MM.1S (cell line): Measurements from ENCODE around the gene DSCAM.

ENCODE experiments used
- DNase-seq: peaks from one replicate; pipeline ENCODE4 v3.0.0-alpha.2; 2015
- H2AFZ ChIP-seq: fragments of 300-600 bp; sonication (generic); 2 replicates; pipeline ENCODE4 v1.6.0; 2016; ENCODE audit warnings: antibody characterized with exemption, low read length
- H3F3A ChIP-seq: fragments of 300-600 bp; sonication (generic); 2 replicates; pipeline ENCODE4 v1.6.1; 2016; ENCODE audit warnings: mild to moderate bottlenecking, antibody characterized with exemption, low read length, moderate library complexity, mixed read lengths; ENCODE audit not compliant: insufficient read depth
- H3K27ac ChIP-seq: fragments of 300-600 bp; sonication (generic); 2 replicates; pipeline ENCODE4 v1.5.1; 2016; ENCODE audit warnings: mild to moderate bottlenecking, low read length
- H3K27me3 ChIP-seq: fragments of 300-600 bp; sonication (generic); replicated peaks from 2 replicates; pipeline ENCODE4 v1.6.0; 2016; ENCODE audit warnings: low read length; ENCODE audit not compliant: insufficient read depth
- H3K36me3 ChIP-seq: fragments of 300-600 bp; sonication (generic); replicated peaks from 2 replicates; pipeline ENCODE4 v1.6.1; 2016; ENCODE audit warnings: mild to moderate bottlenecking, low read length, mixed read lengths; ENCODE audit not compliant: insufficient read depth
- H3K4me1 ChIP-seq: fragments of 300-600 bp; sonication (generic); 2 replicates; pipeline ENCODE4 v1.6.1; 2016; ENCODE audit warnings: low read length, mixed read lengths
- H3K4me2 ChIP-seq: fragments of 300-600 bp; sonication (generic); 2 replicates; pipeline ENCODE4 v1.6.0; 2016; ENCODE audit warnings: low read depth, low read length
- H3K4me3 ChIP-seq: fragments of 300-600 bp; sonication (generic); 2 replicates; pipeline ENCODE4 v1.5.1; 2016; ENCODE audit warnings: low read length, mixed read lengths
- H3K79me2 ChIP-seq: fragments of 300-600 bp; sonication (generic); 2 replicates; pipeline ENCODE4 v1.6.1; 2016; ENCODE audit warnings: mixed run types, low read length, mixed read lengths
- H3K9ac ChIP-seq: fragments of 300-600 bp; sonication (generic); 2 replicates; pipeline ENCODE4 v1.6.1; 2016; ENCODE audit warnings: low read length, mixed read lengths
- H3K9me2 ChIP-seq: fragments of 300-600 bp; sonication (generic); replicated peaks from 2 replicates; pipeline ENCODE4 v1.6.1; 2016; ENCODE audit warnings: mild to moderate bottlenecking, low read length, mixed read lengths; ENCODE audit not compliant: insufficient read depth
- H3K9me3 ChIP-seq: fragments of 300-600 bp; sonication (generic); replicated peaks from 2 replicates; pipeline ENCODE4 v1.6.1; 2016; ENCODE audit warnings: mild to moderate bottlenecking, low read length, mixed read lengths; ENCODE audit not compliant: insufficient read depth
- H4K20me1 ChIP-seq: fragments of 300-600 bp; sonication (generic); 2 replicates; pipeline ENCODE4 v1.6.1; 2016; ENCODE audit warnings: mild to moderate bottlenecking, low read length, moderate library complexity, mixed read lengths; ENCODE audit not compliant: insufficient read depth
- EZH2 ChIP-seq: fragments of 300-600 bp; sonication (generic); optimal IDR thresholded peaks from 2 replicates; pipeline ENCODE3; 2017; ENCODE audit warnings: low read depth, mild to moderate bottlenecking, antibody characterized with exemption, low read length, mixed read lengths
- EZH2phosphoT487 ChIP-seq: fragments of 300-600 bp; sonication (generic); IDR thresholded peaks from 2 replicates; pipeline ENCODE4 v1.6.1; 2018; ENCODE audit warnings: antibody characterized with exemption, low read length
- TF ChIP-seq, protein P1 (sequence below): fragments of 300-600 bp; sonication (generic); IDR thresholded peaks from 2 replicates; pipeline ENCODE4 v1.5.1; 2016; ENCODE audit warnings: antibody characterized with exemption, low read length, mixed read lengths

Gene DSCAM

DNA sequence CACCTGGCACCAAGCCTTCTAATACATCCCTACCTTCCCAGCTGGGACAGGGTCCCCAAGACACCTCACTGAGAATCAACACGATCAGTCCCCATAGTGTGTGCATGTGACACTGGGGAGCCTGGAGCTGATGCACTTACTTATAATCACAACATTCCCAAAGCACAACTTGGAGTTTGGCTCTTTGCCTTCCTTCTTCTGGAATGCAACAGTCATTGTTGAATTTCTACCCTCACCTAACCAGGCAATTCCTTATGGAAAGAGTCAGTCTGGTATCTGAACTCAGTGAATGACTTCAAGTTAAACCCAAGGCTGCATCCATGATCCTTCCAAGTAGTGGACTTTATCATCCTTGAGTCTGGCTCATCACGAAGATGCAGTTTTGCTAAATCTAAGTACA, 86.1 kb downstream of the DSCAM start:
- H2AFZ ChIP-seq = no peak overlapping the region
- H3K4me2 ChIP-seq = no peak overlapping the region
- TF ChIP-seq EZH2 (no peak), EZH2phosphoT487 (no peak)
- TF ChIP-seq, protein P1, sequence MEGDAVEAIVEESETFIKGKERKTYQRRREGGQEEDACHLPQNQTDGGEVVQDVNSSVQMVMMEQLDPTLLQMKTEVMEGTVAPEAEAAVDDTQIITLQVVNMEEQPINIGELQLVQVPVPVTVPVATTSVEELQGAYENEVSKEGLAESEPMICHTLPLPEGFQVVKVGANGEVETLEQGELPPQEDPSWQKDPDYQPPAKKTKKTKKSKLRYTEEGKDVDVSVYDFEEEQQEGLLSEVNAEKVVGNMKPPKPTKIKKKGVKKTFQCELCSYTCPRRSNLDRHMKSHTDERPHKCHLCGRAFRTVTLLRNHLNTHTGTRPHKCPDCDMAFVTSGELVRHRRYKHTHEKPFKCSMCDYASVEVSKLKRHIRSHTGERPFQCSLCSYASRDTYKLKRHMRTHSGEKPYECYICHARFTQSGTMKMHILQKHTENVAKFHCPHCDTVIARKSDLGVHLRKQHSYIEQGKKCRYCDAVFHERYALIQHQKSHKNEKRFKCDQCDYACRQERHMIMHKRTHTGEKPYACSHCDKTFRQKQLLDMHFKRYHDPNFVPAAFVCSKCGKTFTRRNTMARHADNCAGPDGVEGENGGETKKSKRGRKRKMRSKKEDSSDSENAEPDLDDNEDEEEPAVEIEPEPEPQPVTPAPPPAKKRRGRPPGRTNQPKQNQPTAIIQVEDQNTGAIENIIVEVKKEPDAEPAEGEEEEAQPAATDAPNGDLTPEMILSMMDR = no peak
- no peaks in the 10 kb centered on the region for H4K20me1 ChIP-seq
- H3K79me2 ChIP-seq = no peaks in the 10 kb centered on the region
- no peak overlapping the region for H3K27ac ChIP-seq
- no peaks in the 10 kb centered on the region for H3K9me3 ChIP-seq
- H3K9ac ChIP-seq = no peak overlapping the region
- no peak for DNase-seq
- no peaks in the 10 kb centered on the region for H3K36me3 ChIP-seq
- no peaks in the 10 kb centered on the region for H3F3A ChIP-seq
- no peaks in the 10 kb centered on the region for H3K4me1 ChIP-seq
- no peak overlapping the region for H3K4me3 ChIP-seq
- H3K27me3 ChIP-seq = no peaks in the 10 kb centered on the region
- H3K9me2 ChIP-seq = no peaks in the 10 kb centered on the region

DNA sequence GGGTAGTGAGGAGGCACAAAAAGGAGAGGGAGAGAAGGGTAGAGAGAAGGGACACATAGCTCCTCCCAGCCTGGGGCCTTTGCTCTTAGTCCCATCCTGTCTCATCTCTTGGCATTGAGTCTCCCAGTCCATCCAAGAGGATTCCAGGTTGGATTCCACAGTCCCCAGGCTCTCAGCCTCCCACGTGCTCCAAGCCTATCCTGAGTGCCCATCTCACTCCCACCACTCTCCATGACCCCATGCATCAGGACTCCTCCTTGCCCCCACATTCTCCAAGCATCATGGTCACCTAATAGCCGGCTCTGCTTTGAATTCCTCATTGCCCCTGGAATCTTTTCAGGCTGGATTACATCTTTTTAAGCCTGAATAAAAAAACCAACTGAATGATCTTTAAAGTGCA, 87.9 kb downstream of the DSCAM start:
- Histone ChIP-seq H4K20me1 (no peaks in the 10 kb centered on the region), H3K4me3 (no peak overlapping the region), H2AFZ (no peak overlapping the region), H3F3A (no peaks in the 10 kb centered on the region), H3K9me3 (no peaks in the 10 kb centered on the region), H3K9ac (no peak overlapping the region), H3K4me2 (no peak overlapping the region), H3K36me3 (no peaks in the 10 kb centered on the region), H3K9me2 (no peaks in the 10 kb centered on the region), H3K79me2 (no peaks in the 10 kb centered on the region), H3K27ac (no peak overlapping the region), H3K4me1 (no peaks in the 10 kb centered on the region), H3K27me3 (no peaks in the 10 kb centered on the region)
- no peak for TF ChIP-seq EZH2
- TF ChIP-seq EZH2phosphoT487 = no peak
- DNase-seq = no peak

DNA sequence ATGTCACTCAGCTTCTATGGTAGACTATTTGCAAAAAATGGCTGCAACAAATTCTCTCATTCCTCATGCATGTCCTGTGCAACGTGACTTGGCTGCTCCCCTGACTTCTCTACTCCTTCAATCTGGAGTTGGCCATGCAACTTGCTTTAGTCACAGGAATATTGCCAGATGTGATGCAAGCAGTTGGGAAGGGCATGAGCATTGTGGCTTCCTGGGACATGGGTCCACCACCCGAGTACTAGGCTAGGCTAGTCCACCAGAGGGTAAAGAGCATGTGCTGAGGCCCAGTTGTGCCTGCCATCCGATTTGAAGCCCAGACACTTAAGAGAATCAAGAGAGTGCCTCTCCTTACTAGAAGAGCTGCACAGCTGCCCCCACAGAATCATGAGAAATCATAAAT, 89.6 kb downstream of the DSCAM start:
- no peaks in the 10 kb centered on the region for H3K4me1 ChIP-seq
- no peak for DNase-seq
- H4K20me1 ChIP-seq = no peaks in the 10 kb centered on the region
- no peak overlapping the region for H3K27ac ChIP-seq
- H3F3A ChIP-seq = no peaks in the 10 kb centered on the region
- H3K36me3 ChIP-seq = no peaks in the 10 kb centered on the region
- no peak overlapping the region for H3K9ac ChIP-seq
- H3K4me2 ChIP-seq = no peak overlapping the region
- H3K79me2 ChIP-seq = no peaks in the 10 kb centered on the region
- H3K9me2 ChIP-seq = no peaks in the 10 kb centered on the region
- no peaks in the 10 kb centered on the region for H3K9me3 ChIP-seq
- no peak overlapping the region for H2AFZ ChIP-seq
- H3K27me3 ChIP-seq = no peaks in the 10 kb centered on the region
- no peak overlapping the region for H3K4me3 ChIP-seq
- TF ChIP-seq, protein P1 = no peak
- TF ChIP-seq EZH2phosphoT487 (no peak), EZH2 (no peak)

DNA sequence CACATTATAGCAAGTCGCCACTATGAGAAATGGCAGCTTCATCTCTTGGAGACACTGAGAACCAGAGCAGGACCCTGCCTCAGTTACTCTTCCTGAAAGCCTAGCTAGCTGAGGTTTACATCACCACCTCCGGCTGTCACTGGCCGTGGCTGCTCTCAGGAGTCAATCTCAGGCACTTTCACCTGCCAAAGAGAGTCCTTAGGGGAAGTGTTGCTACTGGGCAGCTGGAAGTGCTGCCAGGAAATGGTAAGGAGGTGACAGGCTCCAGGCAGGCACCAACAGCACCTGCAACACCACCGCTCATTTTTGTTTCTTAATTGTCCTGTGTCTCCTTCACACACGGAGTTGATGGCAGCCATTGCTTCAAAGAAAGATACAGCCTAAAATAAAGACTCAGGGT, 92.5 kb downstream of the DSCAM start:
- Histone ChIP-seq H3K36me3 (no peaks in the 10 kb centered on the region), H3K9me2 (no peaks in the 10 kb centered on the region), H3K4me3 (no peak overlapping the region), H3F3A (no peaks in the 10 kb centered on the region), H2AFZ (no peak overlapping the region), H4K20me1 (no peaks in the 10 kb centered on the region), H3K27me3 (no peaks in the 10 kb centered on the region), H3K9ac (no peak overlapping the region), H3K9me3 (no peaks in the 10 kb centered on the region), H3K4me2 (no peak overlapping the region), H3K79me2 (no peaks in the 10 kb centered on the region), H3K4me1 (no peaks in the 10 kb centered on the region), H3K27ac (no peak overlapping the region)
- TF ChIP-seq EZH2phosphoT487 = no peak
- TF ChIP-seq, protein P1 = no peak
- TF ChIP-seq EZH2 = no peak
- no peak for DNase-seq
